ENCODE measurements around the gene RNF115. TPM values are rescaled to one million over a fixed set of nuclear protein-coding genes. Genes with fewer than 3 reads are reported as not detected.
A peak's percentile ranks its signal among the peaks of the same experiment; 100 is the strongest.

RNF115 gene
- polyA plus RNA-seq, 1 donor from 2014 or later: 22.3 TPM

- Histone ChIP-seq H2AFZ (ENCODE audit: low read depth, low read length) (peak within 1 kb of the TSS; percentile 38), H3K4me3 (ENCODE audit: low read length) (peak within 1 kb of the TSS; percentile 67), H3K9ac (ENCODE audit: low read length) (peak within 1 kb of the TSS; percentile 43), H3K9me3 (ENCODE audit: low read length) (no peaks in the 10 kb centered on the region), H3K79me2 (replicated peaks; ENCODE audit: insufficient read depth, low read length) (no peaks in the 10 kb centered on the region), H3K27ac (ENCODE audit: low read length) (no peak within 1 kb of the TSS), H3K27me3 (ENCODE audit: insufficient read depth, low read depth, low read length) (no peaks in the 10 kb centered on the region), H4K20me1 (ENCODE audit: insufficient read depth) (no peaks in the 10 kb centered on the region), H3K36me3 (ENCODE audit: insufficient read depth, low read length) (peaks cover 4% of the 10 kb centered on the region), H3K4me2 (ENCODE audit: low read length) (no peak within 1 kb of the TSS), H3F3A (ENCODE audit: insufficient read depth, low read length, poor library complexity, severe bottlenecking) (no peaks in the 10 kb centered on the region), H3K9me2 (ENCODE audit: insufficient read depth, low read length) (no peaks in the 10 kb centered on the region)
- TF ChIP-seq REST (IDR thresholded peaks at IDR 0.05; ENCODE audit: borderline replicate concordance) (no peak), RAD21 (conservative IDR thresholded peaks at IDR 0.05) (peak; percentile 62), EZH2 (IDR thresholded peaks at IDR 0.05; ENCODE audit: borderline replicate concordance, insufficient read depth, low read length, poor library complexity, severe bottlenecking) (no peak), TAF1 (IDR thresholded peaks at IDR 0.05; ENCODE audit: low read depth) (no peak), MXI1 (conservative IDR thresholded peaks at IDR 0.05; ENCODE audit: poor library complexity, severe bottlenecking) (peak; percentile 26), EP300 (conservative IDR thresholded peaks at IDR 0.05; ENCODE audit: poor library complexity, severe bottlenecking) (no peak), SMC3 (conservative IDR thresholded peaks at IDR 0.05; ENCODE audit: poor library complexity) (peak; percentile 82), CTCF (IDR thresholded peaks at IDR 0.05; ENCODE audit: poor library complexity, severe bottlenecking) (peak; percentile 89), POLR2AphosphoS5 (IDR thresholded peaks at IDR 0.05) (peak; percentile 2)
Measured at GRCh38 chr1:145845514-145846161, 21.7 kb upstream of the RNF115 start, which contains the start of gene NUDT17. NUDT17 (plus strand) TSS chr1:145845630; CDS start chr1:145845641, 11 bp downstream.

DNA sequence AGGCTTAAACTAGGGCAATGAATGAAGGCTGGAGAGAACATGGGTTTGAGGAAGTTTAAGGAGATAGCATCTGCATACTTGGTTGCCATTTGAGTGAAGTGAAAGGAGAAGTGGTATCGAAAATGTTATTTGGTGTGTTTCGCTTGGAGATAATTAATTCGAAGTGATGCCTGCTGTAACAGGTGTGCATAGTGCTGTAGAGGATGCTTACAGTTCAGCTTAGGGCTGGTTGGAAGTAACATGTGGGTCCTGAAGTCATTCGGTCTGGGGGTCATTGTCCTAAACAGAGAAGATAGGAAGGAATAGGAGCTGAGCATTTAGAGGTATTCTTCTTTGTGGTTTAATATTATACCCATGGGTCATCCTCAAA lies 21.2 kb upstream of the RNF115 start:
- Histone ChIP-seq H3K4me3 (ENCODE audit: low read length) (peak overlapping the region; percentile 67), H3K9me3 (ENCODE audit: low read length) (no peaks in the 10 kb centered on the region), H3K36me3 (ENCODE audit: insufficient read depth, low read length) (peaks cover 4% of the 10 kb centered on the region), H3K27me3 (ENCODE audit: insufficient read depth, low read depth, low read length) (no peaks in the 10 kb centered on the region), H3K9ac (ENCODE audit: low read length) (no peak overlapping the region), H3K4me2 (ENCODE audit: low read length) (no peak overlapping the region), H2AFZ (ENCODE audit: low read depth, low read length) (no peak overlapping the region), H3K9me2 (ENCODE audit: insufficient read depth, low read length) (no peaks in the 10 kb centered on the region), H3F3A (ENCODE audit: insufficient read depth, low read length, poor library complexity, severe bottlenecking) (no peaks in the 10 kb centered on the region), H3K79me2 (replicated peaks; ENCODE audit: insufficient read depth, low read length) (no peaks in the 10 kb centered on the region), H3K27ac (ENCODE audit: low read length) (no peak overlapping the region), H4K20me1 (ENCODE audit: insufficient read depth) (no peaks in the 10 kb centered on the region)
- TF ChIP-seq POLR2AphosphoS5 (IDR thresholded peaks at IDR 0.05): no peak
- TF ChIP-seq RAD21 (conservative IDR thresholded peaks at IDR 0.05): no peak
- TF ChIP-seq REST (IDR thresholded peaks at IDR 0.05; ENCODE audit: borderline replicate concordance): no peak
- TF ChIP-seq SMC3 (conservative IDR thresholded peaks at IDR 0.05; ENCODE audit: poor library complexity): no peak
- no peak for TF ChIP-seq CTCF (IDR thresholded peaks at IDR 0.05; ENCODE audit: poor library complexity, severe bottlenecking)
- TF ChIP-seq EZH2 (IDR thresholded peaks at IDR 0.05; ENCODE audit: borderline replicate concordance, insufficient read depth, low read length, poor library complexity, severe bottlenecking): no peak
- TF ChIP-seq TAF1 (IDR thresholded peaks at IDR 0.05; ENCODE audit: low read depth): no peak
- TF ChIP-seq MXI1 (conservative IDR thresholded peaks at IDR 0.05; ENCODE audit: poor library complexity, severe bottlenecking): no peak
- TF ChIP-seq EP300 (conservative IDR thresholded peaks at IDR 0.05; ENCODE audit: poor library complexity, severe bottlenecking): no peak

Data from neural cell (in vitro differentiated cells).